Measurements from ENCODE around the gene CIAO3.

- no peak for TF ChIP-seq POLR2AphosphoS5 (IDR thresholded peaks at IDR 0.05; ENCODE audit: low read depth, low read length)
- no peak for TF ChIP-seq CTCF (IDR thresholded peaks at IDR 0.05 in 2 of 3, conservative IDR thresholded peaks at IDR 0.05 in 1 of 3; ENCODE audit: borderline replicate concordance in 1 of 3, insufficient read depth in 1 of 3, low read depth in 2 of 3, low read length in 2 of 3)
- TF ChIP-seq ZNF274 (IDR thresholded peaks at IDR 0.05; ENCODE audit: low read depth, low read length), result no peak
- no peak for TF ChIP-seq RAD21 (IDR thresholded peaks at IDR 0.05; ENCODE audit: low read depth)
- TF ChIP-seq ELF1 (IDR thresholded peaks at IDR 0.05; ENCODE audit: borderline replicate concordance, low read depth), result no peak
- TF ChIP-seq SRF (IDR thresholded peaks at IDR 0.05; ENCODE audit: low read depth), result no peak
- TF ChIP-seq EZH2 (IDR thresholded peaks at IDR 0.05), result no peak
Measured at GRCh38 chr16:775236-775796, 34.5 kb upstream of the CIAO3 start.
